ENCODE results near the gene ZNF841. TPM values are rescaled to one million over a fixed set of nuclear protein-coding genes. Genes with fewer than 3 reads are reported as not detected.

Gene ZNF841
- total RNA-seq = 13.2 and 15.0 TPM in 2 replicates

- H3K4me1 Mint-ChIP-seq (ENCODE audit: low read depth) = peaks cover 15% of the 10 kb centered on the region
- H3K4me3 Mint-ChIP-seq (ENCODE audit: low read depth) = peak within 1 kb of the TSS; percentile 96
- DNase-seq (ENCODE audit: low spot score) = peak; percentile 78
- peaks cover 54% of the 10 kb centered on the region for H3K36me3 Mint-ChIP-seq (ENCODE audit: low read depth)
- H3K27me3 Mint-ChIP-seq (ENCODE audit: low read depth) = no peaks in the 10 kb centered on the region
- intact Hi-C loops (cut with micrococcal nuclease) = no loop called here
- H3K27ac Mint-ChIP-seq = peak within 1 kb of the TSS; percentile 93
- peaks cover 81% of the 10 kb centered on the region for H3K9me3 Mint-ChIP-seq
These were observed at the start of gene ZNF841 for GRCh38 chr19:52095172-52096014. TSS of gene ZNF841 (minus strand) at chr19:52095765. CDS start at chr19:52084801, 10,964 bp downstream.

GRCh38 chr19:52142001-52142595 is 46.5 kb upstream of the ZNF841 start:
- Mint-ChIP-seq H3K27ac (no peak overlapping the region), H3K4me1 (ENCODE audit: low read depth) (peaks cover 16% of the 10 kb centered on the region), H3K36me3 (ENCODE audit: low read depth) (peaks cover 29% of the 10 kb centered on the region), H3K9me3 (peaks cover 57% of the 10 kb centered on the region), H3K4me3 (ENCODE audit: low read depth) (no peak overlapping the region), H3K27me3 (ENCODE audit: low read depth) (no peaks in the 10 kb centered on the region)
- no peak for DNase-seq (ENCODE audit: low spot score)
- intact Hi-C loops (cut with micrococcal nuclease) = no loop called here

GRCh38 chr19:52141203-52141602 is 45.6 kb upstream of the ZNF841 start:
- peaks cover 36% of the 10 kb centered on the region for H3K36me3 Mint-ChIP-seq (ENCODE audit: low read depth)
- no peak for DNase-seq (ENCODE audit: low spot score)
- H3K27me3 Mint-ChIP-seq (ENCODE audit: low read depth) = no peaks in the 10 kb centered on the region
- no peak overlapping the region for H3K4me3 Mint-ChIP-seq (ENCODE audit: low read depth)
- H3K9me3 Mint-ChIP-seq = peaks cover 56% of the 10 kb centered on the region
- no peak overlapping the region for H3K27ac Mint-ChIP-seq
- peaks cover 16% of the 10 kb centered on the region for H3K4me1 Mint-ChIP-seq (ENCODE audit: low read depth)
- intact Hi-C loops (cut with micrococcal nuclease) = no loop called here

GRCh38 chr19:52140032-52140710 is 44.6 kb upstream of the ZNF841 start:
- Mint-ChIP-seq H3K36me3 (ENCODE audit: low read depth) (peaks cover 41% of the 10 kb centered on the region), H3K27ac (peak overlapping the region; percentile 91), H3K4me3 (ENCODE audit: low read depth) (peak overlapping the region; percentile 93), H3K4me1 (ENCODE audit: low read depth) (peaks cover 16% of the 10 kb centered on the region), H3K9me3 (peaks cover 60% of the 10 kb centered on the region), H3K27me3 (ENCODE audit: low read depth) (no peaks in the 10 kb centered on the region)
- intact Hi-C loops (cut with micrococcal nuclease) = loop anchor here (1.0 kb wide), 1 partner anchor 31 kb away; the partner anchor contains the start of gene ZNF836
- DNase-seq (ENCODE audit: low spot score) = no peak

GRCh38 chr19:52139252-52140031 is 43.9 kb upstream of the ZNF841 start, which contains the start of gene ZNF616:
TSS of gene ZNF616 (minus strand) at chr19:52139938. CDS start at chr19:52130512, 9,426 bp downstream.
- H3K27me3 Mint-ChIP-seq (ENCODE audit: low read depth) = no peaks in the 10 kb centered on the region
- H3K4me3 Mint-ChIP-seq (ENCODE audit: low read depth) = peak within 1 kb of the TSS; percentile 93
- H3K4me1 Mint-ChIP-seq (ENCODE audit: low read depth) = peaks cover 16% of the 10 kb centered on the region
- peaks cover 48% of the 10 kb centered on the region for H3K36me3 Mint-ChIP-seq (ENCODE audit: low read depth)
- H3K27ac Mint-ChIP-seq = peak within 1 kb of the TSS; percentile 91
- peaks cover 60% of the 10 kb centered on the region for H3K9me3 Mint-ChIP-seq
- intact Hi-C loops (cut with micrococcal nuclease) = loop anchor here (1.0 to 5.0 kb wide), 5 partner anchors 32 to 130 kb away; partner anchors contain the start of genes PPP2R1A, ZNF614, ZNF766 and ZNF836
- DNase-seq (ENCODE audit: low spot score) = peak; percentile 93

GRCh38 chr19:52138983-52139251 is 43.4 kb upstream of the ZNF841 start:
- Mint-ChIP-seq H3K27me3 (ENCODE audit: low read depth) (no peaks in the 10 kb centered on the region), H3K9me3 (peaks cover 63% of the 10 kb centered on the region), H3K4me1 (ENCODE audit: low read depth) (peaks cover 16% of the 10 kb centered on the region), H3K27ac (peak overlapping the region; percentile 91), H3K36me3 (ENCODE audit: low read depth) (peaks cover 53% of the 10 kb centered on the region), H3K4me3 (ENCODE audit: low read depth) (peak overlapping the region; percentile 93)
- intact Hi-C loops (cut with micrococcal nuclease) = loop anchor here (1.0 to 5.0 kb wide), 4 partner anchors 51 to 130 kb away; partner anchors contain the start of genes PPP2R1A, ZNF614 and ZNF766
- no peak for DNase-seq (ENCODE audit: low spot score)

- no peaks in the 10 kb centered on the region for H3K27me3 Mint-ChIP-seq (ENCODE audit: low read depth)
- H3K4me3 Mint-ChIP-seq (ENCODE audit: low read depth) = peak overlapping the region; percentile 93
- H3K27ac Mint-ChIP-seq = peak overlapping the region; percentile 91
- peaks cover 56% of the 10 kb centered on the region for H3K36me3 Mint-ChIP-seq (ENCODE audit: low read depth)
- intact Hi-C loops (cut with micrococcal nuclease) = loop anchor here (5.0 kb wide), 1 partner anchor 111 kb away; the partner anchor contains the start of gene ZNF614
- no peak for DNase-seq (ENCODE audit: low spot score)
- H3K4me1 Mint-ChIP-seq (ENCODE audit: low read depth) = peaks cover 16% of the 10 kb centered on the region
- peaks cover 65% of the 10 kb centered on the region for H3K9me3 Mint-ChIP-seq
These were observed 42.9 kb upstream of the ZNF841 start for GRCh38 chr19:52138278-52138982.

- intact Hi-C loops (cut with micrococcal nuclease) = no loop called here
- peaks cover 77% of the 10 kb centered on the region for H3K9me3 Mint-ChIP-seq
- no peak overlapping the region for H3K4me3 Mint-ChIP-seq (ENCODE audit: low read depth)
- H3K36me3 Mint-ChIP-seq (ENCODE audit: low read depth) = peaks cover 93% of the 10 kb centered on the region
- H3K27me3 Mint-ChIP-seq (ENCODE audit: low read depth) = no peaks in the 10 kb centered on the region
- DNase-seq (ENCODE audit: low spot score) = no peak
- no peaks in the 10 kb centered on the region for H3K4me1 Mint-ChIP-seq (ENCODE audit: low read depth)
- H3K27ac Mint-ChIP-seq = no peak overlapping the region
These were observed 24.7 kb upstream of the ZNF841 start for GRCh38 chr19:52120286-52120685.

GRCh38 chr19:52115526-52116053 is 20.0 kb upstream of the ZNF841 start:
- Mint-ChIP-seq H3K36me3 (ENCODE audit: low read depth) (peaks cover 61% of the 10 kb centered on the region), H3K9me3 (peaks cover 87% of the 10 kb centered on the region), H3K27ac (no peak overlapping the region), H3K27me3 (ENCODE audit: low read depth) (no peaks in the 10 kb centered on the region), H3K4me3 (ENCODE audit: low read depth) (no peak overlapping the region), H3K4me1 (ENCODE audit: low read depth) (no peaks in the 10 kb centered on the region)
- DNase-seq (ENCODE audit: low spot score) = no peak
- intact Hi-C loops (cut with micrococcal nuclease) = no loop called here

- H3K9me3 Mint-ChIP-seq = peaks cover 87% of the 10 kb centered on the region
- H3K27me3 Mint-ChIP-seq (ENCODE audit: low read depth) = no peaks in the 10 kb centered on the region
- H3K36me3 Mint-ChIP-seq (ENCODE audit: low read depth) = peaks cover 52% of the 10 kb centered on the region
- no peak overlapping the region for H3K4me3 Mint-ChIP-seq (ENCODE audit: low read depth)
- no peaks in the 10 kb centered on the region for H3K4me1 Mint-ChIP-seq (ENCODE audit: low read depth)
- intact Hi-C loops (cut with micrococcal nuclease) = no loop called here
- DNase-seq (ENCODE audit: low spot score) = no peak
- no peak overlapping the region for H3K27ac Mint-ChIP-seq
These were observed 19.1 kb upstream of the ZNF841 start for GRCh38 chr19:52114691-52115090.

GRCh38 chr19:52112624-52113023 is 17.1 kb upstream of the ZNF841 start:
- no peak overlapping the region for H3K4me3 Mint-ChIP-seq (ENCODE audit: low read depth)
- intact Hi-C loops (cut with micrococcal nuclease) = no loop called here
- H3K4me1 Mint-ChIP-seq (ENCODE audit: low read depth) = no peaks in the 10 kb centered on the region
- no peak overlapping the region for H3K27ac Mint-ChIP-seq
- no peak for DNase-seq (ENCODE audit: low spot score)
- H3K27me3 Mint-ChIP-seq (ENCODE audit: low read depth) = no peaks in the 10 kb centered on the region
- H3K36me3 Mint-ChIP-seq (ENCODE audit: low read depth) = peaks cover 32% of the 10 kb centered on the region
- peaks cover 82% of the 10 kb centered on the region for H3K9me3 Mint-ChIP-seq

Measured in activated T-helper 2 cell treated with anti-CD3 and anti-CD28 coated beads, Interferon-gamma antibody, Interleukin-2, Interleukin-4, amounts not matched to agents 10 μg/mL and 5 μg/mL and 100 μg/mL, durations not matched to agents 14 hours and 24 hours and 36 hours (primary cell).